A204.1 (cell line): Measurements from ENCODE around the gene C2CD2.
"Not testable (repeated sequence)": the region's sequence is repeated elsewhere in the genome, so short reads cannot be mapped to it uniquely, and the experiment has no call there.

Source experiments
- FAIRE-seq: peaks from 2 replicates; lab custom pipeline; 2012; peaks lifted over from hg19 to GRCh38; lab: Jason Lieb, UNC

The C2CD2 gene

DNA sequence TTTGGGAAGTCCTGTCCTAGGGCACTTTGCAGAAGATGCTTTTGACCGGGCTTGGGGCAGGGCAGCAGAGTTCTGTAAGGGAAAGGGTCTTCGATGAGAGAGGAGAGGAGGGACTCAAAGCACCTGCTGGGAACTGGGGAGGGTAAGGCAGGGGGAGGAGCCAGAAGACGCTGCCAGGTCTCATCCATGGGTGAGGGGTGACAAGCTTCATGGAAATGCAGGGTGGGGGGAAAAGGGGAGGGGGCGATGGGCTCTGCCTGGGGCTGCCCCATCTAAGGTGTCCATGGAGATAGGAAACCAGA, 20.9 kb upstream of the C2CD2 start:
- no peak for FAIRE-seq

DNA sequence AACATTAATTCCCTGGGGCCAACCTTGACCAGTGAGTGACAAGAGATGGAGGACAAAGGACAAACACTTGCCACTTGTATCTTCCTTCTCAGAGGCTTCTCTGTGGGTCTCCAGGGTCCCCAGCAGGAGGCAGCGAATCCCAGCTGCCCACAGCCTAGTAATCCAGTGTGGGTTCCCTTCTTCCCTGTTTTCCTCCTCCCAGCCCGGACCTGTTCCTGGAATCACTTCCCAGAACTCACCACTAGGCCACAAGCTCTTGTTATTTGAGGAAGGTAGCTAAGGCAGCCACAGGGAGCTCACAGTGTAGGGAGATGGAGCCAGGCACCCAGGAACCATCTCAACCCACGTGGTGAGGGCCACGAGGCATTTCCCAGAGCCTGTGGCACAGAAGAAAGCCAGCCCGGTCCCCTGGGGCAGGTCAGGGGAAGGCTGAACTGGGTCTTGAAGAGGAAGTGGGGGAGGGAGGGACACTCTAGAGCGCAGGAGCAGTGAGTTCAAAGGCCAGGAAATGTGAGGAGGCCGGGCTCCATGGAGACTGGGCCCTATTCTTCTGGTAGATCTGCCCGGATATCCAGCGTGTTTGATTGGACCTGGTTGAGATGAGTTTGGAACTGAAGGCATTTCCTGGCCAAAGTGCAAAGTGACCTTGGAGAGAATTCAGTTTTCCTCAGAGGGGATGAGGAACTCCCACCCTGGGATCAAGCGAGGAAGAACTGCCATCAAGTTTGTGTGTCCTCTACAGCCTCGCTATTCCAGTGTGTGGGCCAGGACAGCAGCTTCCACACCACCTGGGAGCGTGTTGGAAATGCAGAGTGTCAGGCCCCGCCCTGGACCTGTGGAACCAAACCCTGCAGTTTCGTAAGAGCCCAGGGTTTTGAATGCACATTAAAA, 20.3 kb upstream of the C2CD2 start:
- FAIRE-seq = no peak

DNA sequence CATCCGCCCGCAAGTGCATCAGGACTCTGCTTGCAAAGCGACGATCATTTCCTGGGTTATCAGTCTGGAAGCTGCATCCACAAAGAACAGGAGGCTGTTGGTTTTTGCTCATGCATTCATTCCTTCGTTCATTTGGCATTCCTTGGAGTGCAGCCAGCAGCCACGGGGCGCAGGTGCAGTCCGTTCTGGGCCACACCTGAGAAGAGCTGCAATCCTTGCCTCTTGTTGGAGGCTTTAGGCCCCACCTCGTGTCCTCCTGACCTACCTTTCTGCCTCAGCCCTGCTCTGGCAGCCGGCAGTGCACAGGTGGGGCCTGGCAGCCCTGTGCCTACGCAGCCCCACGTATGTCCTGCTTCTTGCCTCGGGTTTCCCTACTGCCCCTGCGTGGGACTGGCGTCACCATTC, 19.6 kb upstream of the C2CD2 start:
- no peak for FAIRE-seq

DNA sequence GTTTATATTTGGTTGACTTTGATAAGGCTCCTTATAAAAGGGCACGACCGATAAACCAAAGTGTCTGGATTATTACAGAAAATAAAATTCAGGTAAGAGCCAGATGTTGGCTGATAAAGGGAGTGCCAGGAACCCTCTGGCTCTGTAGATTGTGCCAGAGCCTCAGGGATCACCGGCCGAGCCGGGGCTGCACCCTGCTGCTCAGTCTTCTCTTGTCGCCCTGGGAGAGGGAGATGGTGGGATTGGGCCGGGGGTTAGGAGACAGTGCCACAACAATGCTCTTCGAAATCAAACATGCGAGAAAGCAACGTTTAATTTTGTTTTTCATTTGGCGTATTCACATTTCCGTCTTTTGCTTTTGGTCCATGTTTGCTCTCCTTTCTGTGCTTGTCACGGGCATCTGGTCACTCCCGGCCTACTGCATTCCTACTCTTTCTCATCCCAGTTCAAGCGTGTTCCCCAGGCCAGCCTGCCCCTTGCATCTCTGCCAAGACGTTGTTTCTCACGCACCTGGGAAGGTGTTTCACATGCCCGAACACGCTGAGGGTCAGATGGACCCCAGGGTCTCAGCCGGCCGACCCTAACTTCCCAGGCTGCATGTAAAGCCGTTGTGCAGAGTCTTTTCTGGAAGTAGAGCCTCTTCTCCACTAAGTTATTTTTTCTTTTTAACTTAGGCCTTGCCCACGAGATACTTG, 18.8 kb upstream of the C2CD2 start:
- FAIRE-seq = no peak

DNA sequence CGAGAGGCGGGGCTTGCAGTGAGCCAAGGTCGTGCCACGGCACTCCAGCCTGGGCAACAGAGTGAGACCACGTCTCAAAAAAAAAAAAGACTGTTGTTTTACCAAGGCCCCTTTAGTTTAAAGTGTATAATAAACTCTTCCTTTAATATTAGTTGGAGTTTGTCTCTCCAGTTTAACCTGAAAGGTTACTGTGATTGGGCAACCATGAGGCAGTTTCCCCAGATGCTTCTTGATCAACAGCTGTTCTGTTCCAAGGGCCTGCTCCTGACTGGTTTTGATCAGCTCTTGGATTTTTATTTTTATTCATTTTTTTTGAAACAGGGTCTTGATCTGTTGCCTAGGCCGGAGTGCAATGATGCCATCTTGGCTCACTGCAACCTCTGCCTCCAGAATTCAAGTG, 18.1 kb upstream of the C2CD2 start:
- FAIRE-seq = no peak

DNA sequence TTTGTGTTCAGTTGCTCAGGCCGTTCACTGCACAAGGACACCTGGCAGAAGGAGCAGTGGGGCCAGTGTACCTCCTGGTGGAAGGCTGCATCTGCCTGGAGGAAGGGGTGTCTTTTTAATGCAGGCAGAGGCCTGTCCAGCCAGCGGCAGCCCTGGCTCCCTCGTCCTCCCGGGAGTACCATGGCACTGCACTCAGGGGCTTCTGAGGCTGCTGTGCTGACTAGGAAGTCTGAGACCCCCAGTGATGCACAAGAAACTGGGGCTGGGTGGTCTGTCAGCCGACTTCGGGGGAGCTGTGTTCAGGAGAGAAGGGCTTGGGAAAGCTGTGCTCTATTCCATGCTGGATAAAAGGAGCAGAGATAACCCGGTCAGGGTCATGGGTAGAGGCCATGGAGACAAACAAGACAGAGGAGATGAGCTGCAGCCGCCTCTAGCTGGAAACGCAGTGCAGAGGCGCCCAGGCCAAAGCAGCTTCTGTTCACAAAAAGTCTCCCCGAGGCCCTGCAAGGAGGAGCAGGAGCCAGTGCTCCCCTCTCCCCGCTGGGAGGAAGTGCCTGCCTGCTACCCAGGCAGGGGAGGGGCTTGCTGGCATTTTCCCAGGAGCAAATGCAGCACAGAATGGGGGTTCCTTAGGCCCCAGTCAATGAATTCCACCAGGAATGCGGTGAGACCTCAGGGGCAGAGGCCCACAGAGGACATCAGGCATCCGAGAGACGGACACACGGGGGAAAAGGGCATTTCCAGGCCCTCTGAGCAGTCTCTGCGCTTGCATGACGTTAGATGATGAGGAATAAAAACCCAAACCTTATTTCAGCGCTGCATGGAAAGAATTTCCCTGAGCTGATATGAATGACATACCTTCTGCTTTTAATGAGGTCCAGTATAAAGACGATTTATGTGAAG, 17.2 kb upstream of the C2CD2 start:
- no peak for FAIRE-seq

DNA sequence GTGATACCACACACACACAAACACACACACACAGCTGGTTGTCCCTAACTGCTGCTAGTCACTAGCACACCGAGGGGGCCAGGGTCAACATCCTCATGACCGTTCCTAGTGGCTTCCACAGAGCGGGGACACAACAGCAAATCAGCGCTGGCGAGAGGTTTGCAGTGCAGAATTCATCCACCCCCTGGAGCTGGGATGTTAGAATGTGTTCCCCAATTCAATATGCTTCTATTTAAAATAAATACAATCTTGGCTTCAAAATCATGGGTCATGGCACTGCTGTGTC, 16.2 kb upstream of the C2CD2 start:
- no peak for FAIRE-seq

DNA sequence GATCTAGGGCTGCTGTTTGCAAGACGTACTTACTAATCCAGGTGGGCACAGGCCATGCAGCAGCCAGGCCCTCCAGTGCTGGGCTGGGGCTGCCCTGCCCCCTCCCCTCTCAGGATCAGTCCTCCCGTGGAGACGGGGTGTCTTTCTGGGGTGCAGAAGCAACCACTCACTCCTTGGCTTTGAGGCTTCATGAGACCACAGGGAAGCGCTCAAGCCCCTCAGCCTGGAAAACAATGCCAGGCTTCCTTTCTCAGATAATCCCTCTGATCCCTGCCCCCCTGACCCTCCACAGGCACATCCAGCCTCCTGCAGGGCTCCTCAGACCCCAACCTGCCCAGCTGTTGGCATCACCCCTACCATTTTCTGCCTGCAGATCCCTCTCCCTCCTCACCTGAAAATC, 13.9 kb upstream of the C2CD2 start:
- no peak for FAIRE-seq

DNA sequence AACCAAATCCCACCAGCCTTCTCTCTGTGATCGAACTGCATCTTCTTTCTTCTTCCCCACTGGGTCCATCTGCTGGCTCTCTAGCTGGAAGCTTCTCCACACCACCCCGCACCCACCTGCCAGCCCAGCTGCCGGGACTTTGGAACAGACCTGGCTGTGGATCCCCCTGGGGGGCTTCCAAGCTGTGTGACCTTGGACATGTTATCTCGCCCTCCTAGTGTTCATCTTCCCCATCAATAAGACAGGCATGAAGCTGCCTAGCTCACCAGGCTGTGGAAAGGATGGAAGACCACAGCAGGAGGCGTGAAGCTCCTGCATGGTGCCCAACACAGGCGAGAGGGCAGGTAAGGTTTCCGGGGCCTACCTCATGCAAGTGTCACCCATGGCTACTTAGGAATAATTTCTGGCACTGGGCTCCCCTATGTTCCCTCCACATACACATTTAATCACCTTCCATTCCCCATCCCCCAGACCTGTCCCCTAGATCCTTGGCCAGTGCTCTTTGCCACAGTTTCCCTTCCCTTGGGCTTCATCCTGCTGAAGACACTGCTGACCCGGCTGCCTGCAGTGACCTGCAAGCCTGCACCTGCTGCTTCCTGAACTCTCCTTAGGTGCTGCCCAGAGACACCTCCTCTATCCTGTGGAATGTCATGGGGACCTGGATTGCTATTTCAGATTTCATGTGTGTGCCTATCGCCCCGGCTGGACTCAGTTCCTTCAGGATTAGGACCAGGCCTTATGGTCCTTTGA, 13.2 kb upstream of the C2CD2 start:
- no peak for FAIRE-seq

DNA sequence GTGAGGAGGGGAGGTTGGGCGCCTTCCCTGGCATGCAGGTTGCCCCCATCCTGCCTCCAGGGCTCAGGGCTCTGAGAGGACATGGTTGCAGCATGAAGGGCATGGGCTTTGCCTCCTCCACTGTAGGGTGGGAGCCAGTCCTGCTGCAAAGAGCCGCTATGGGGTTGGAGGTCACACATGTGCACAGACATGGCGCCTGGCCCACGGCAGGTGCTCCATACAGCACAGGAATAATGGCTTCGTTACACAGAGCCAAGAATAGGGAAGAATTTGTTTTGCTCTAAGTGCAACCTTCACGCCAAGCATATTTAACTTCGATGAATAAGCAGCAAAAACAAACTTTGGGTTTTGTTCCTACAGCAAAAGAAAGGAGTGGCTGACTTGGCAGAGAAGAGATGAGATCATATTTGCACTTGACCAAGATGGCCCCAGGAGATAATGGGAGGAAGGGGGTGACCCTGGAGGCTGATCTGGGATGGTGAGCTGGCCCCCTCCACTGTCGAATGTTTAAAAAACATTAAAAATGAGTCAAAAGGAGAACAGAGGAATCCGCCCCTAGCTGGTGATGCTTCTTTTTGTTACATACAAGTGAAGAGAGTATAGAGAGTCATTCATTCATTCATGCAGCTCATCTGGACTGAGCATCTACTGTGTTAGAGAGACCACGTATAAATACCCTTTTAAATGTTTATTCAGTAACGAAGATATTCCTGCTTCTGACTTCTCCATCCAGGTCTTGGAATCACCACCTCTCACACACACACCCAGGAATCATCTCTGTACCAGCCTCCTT, 12.4 kb upstream of the C2CD2 start:
- no peak for FAIRE-seq

DNA sequence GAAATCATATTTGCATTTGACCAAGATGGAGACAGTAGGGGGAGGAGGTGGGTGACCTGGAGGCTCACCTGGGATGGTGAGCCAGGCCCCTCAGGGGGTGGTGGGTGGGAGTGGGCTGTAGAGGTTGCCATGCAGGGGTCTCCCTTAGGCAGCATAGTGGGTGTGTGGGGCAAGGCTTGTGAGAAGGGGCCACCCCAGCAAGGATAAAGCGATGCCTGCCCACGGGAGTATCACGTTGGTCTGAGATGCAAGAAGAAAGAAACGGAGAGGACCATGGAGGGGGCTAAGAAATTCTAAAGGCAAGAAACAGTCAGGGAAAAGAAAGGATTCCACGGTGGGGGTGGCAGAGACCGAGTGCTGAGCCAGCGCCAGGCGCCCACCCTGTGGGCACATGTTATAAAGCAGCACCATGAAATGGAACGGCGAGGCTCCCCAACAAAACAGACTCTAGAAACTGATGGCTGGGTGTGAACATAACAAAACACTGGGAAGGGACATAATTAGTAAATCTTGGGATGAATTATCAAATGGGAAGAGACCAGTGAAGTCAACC, 11.7 kb upstream of the C2CD2 start:
- no peak for FAIRE-seq

DNA sequence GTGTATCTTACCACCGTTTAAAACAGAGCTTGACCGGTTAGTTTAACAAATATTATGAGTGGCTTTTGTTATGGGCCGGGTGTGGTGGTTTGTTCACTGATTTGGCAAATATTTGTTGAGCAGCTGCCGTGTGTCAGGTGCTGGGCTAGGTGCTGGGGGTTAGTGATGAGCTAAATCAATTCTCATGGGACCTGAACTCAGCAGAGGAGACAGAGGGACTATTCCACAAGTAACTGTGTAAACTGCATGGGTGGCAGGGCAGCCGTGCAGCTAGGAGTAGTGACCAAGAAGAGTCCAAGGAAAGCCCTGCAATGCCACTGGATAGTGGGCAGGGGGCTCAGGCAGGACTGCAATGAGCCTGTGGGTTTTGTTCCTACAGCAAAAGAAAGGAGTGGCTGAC, 11.2 kb upstream of the C2CD2 start:
- no peak for FAIRE-seq

DNA sequence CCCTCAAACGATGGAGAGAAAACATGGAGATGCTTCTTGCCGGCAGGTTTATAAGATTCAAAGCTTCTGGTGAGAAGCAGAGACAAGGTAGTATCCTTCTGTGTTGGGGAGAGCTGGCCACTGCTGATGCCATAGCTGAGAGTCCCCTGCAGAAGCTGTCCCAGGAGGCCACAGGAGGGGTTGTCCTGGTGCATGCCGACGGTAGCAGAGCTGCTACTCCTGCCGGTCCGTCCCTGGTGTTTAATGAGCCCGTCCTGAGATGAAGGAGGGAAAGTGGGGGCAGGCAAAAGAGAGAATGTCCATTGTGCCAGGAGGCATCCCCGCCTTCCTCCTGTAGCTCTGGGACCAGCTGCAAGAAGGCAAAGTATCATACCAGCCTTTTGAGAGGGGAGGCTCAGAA, 10.4 kb upstream of the C2CD2 start:
- FAIRE-seq = no peak

DNA sequence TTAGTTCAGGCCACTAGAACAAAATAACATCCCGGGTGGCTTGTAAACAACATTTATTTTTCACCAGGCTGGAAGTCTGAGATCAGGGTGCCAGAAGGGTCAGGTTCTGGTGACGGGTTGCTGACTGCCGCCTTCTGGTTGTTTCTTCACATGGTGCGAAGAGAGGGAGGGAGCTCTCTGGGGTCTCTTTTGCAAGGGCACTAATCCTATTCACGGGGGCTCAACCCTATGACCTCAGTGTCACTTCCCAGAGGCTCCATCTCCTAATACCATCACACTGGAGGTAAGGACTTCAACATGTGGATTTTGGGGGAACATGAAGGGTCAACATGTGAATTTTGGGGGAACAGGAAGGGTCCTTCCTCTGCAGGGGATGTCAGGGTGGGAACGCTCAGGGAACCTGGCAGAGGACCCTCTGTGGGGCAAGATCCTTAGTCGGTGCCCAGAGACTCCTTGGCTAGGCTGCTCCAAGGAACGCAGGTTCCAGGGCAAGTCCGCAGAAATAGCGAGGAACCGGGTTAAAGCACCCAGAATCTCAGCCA, 8.7 kb upstream of the C2CD2 start:
- FAIRE-seq = no peak

DNA sequence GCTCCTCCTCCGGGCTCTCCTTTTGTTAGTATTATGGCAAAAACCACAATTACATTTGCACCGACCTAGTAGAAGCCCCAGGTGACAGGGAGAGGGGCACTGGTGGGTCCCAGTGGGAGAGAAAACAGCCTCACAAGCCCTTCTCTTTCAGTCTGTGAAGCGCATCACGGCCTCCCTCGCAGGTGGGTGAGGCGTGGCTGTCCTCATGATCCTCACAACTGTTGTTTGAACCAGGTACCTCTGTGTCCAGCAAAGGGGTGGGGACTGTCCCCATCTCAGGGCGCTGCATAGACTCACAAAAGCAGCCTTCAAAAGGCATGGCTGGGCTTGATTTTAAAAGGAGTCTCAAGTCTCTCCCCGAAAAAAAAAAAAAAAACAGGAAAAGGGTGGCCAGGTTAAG, 7.9 kb upstream of the C2CD2 start:
- no peak for FAIRE-seq

DNA sequence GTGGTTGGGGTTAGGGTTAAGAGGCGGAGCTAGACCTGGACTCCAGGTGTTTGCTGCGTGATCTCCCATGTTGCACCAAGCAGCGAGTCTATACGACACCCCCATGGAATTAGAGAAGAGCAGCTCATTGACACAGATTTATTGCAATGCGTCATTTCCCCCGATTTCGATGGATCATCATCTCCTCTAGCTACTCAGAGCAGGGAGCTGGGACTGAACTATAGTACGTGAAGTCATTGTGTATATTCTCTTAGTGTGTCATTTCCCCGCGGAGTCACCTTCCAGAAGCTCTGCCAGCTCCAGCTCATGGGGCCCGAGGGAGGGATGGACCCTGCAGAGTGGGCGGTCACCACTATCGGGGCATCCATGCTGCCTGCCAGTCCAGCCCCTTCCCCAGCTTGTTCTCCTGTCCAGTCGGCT, 7.5 kb upstream of the C2CD2 start:
- no peak for FAIRE-seq

DNA sequence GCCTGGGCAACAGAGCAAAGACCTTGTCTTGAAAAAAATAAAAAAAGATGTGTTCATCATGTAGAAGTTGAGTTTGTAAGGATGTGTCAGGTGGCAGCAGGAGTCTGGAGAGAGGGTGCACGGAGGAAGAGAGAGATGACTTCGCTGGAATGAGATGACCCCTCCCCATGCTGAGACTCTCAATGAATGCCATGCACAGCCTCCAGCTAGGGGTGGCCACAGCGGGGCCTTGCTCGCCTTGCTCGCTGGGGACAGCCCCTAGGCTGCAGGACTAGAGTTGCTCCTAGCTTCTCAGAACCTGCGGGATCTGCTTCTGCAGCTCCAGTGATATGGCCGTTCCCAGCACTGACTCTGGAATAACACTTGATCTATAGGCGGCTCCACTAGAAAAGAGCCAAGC, 6.6 kb upstream of the C2CD2 start:
- FAIRE-seq = no peak

DNA sequence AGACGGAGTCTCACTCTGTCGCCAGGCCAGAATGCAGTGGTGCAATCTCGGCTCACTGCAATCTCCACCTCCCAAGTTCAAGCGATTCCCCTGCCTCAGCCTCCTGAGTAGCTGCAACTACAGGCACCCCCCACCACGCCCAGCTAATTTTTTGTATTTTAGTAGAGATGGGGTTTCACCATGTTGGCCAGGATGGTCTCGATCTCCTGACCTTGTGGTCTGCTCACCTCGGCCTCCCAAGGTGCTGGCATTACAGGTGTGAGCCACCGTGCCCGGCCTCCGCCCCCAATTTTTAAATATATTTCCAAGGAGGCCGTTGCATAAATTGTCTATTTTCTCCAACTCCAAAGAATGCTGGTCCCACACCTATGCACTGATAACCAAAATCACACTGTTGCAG, 5.9 kb upstream of the C2CD2 start:
- FAIRE-seq = not testable (repeated sequence)

DNA sequence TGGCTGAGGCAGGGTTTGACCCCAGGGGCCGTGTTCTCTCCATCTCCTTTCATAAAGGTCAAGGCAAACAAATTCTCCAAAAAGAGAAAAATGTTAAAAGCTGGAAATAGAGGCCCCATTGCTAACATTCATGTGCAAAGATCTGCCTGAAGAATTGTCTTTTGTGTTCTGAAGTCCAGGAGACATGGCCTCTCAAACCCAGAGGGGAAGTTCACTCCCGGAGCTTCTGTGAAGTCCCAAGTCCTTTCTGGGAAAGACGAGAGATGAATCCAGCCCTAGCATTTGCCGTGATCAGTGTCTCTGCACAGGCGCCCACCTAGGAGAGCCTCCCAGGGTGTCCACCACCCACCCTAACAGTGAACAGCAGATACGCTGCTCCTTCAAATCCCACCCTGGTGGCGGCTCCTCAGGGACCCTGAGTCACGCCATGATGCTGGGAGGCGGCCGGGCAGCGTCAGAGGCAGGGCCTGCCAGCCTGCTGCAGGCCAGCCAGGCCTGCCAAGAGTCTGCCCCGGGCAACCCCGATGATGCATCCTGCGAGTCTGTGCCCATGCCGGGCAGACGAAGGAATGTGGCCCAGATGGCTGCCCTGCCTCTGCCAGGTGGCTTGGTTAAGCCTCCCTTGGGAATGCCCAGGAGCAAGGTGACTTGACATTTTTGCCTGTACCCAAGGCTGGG, 5.2 kb upstream of the C2CD2 start:
- FAIRE-seq = no peak

DNA sequence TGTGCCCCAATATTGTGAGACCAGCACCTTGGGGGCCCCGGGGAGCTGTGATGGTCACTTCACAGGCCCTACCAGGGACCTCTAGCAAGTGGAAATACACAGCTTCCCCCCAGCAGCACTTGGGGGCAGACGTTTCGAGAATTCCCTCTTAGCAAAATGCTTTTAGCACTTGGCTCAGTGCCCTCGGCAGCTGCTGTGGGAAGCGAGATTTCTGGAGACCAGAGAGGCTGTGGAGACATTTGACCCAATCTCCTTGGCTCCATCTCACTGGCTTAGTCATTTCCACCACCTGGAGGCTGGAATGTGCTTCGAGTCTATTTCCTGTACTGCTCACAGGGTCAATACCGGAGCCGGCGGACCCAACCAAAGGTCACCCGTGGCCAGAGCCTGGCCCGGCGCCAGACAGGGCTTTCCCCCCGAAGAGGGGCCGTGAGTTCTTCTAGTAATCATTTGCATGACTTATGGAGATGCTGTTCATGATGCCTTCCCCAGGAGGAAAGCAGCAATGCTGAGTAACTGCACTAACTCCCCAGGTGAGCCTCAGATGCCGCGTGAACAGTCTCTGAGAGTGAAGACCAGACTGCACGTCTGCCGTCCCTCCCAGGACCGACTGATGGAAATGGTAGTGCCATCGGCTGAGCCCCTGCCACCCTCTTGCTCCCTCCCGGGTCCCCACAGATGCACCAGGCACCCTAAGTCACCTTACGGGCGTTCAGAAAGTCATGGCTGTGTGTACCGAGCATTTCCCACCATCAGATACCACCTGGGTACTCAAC, 4.4 kb upstream of the C2CD2 start:
- FAIRE-seq = no peak
